GM04503 (cell line): Measurements from ENCODE around the gene GZMH.
A peak's percentile ranks its signal among the peaks of the same experiment; 100 is the strongest.
"Not testable (repeated sequence)": the region's sequence is repeated elsewhere in the genome, so short reads cannot be mapped to it uniquely, and the experiment has no call there.

Source experiments
- DNase-seq: peaks from one replicate; pipeline ENCODE4 v3.0.0-alpha.2; 2012; ENCODE audit warnings: low read depth

Gene GZMH

DNA sequence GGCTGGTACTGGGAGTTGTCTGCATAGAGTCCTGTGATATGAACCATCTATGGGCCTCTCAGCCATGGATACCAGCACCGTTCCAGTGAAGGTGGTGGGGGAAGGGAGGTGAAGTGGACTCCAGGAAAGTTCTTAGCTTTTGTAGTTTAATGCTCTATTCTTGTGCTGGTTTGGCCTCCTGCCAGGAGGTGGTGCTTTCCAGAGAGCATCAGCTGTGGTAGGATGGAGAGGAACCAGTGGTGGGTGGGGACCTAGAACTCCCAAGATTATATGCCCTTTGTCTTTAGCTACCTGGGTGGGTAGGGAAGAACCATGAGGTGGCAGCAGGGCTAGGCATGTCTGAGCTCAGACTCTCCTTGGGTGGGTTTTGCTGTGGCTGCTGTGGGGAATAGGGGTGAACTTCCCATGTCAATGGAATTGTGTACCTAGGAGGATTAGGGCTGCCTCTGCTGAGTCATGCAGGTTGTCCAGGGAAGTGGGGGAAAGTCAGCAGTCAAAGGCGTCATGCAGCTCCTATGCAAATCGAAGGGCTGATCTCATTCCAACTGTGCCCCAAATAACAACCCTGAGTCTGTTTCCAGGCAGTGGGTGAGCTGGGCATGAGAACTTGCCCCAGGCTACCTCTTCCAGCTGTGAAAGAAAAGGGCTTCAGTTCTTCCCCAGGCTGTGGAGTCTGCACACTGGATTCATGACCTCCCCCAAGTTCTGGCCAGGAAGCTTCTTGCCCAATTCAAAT is 14.2 kb downstream of the GZMH start:
- DNase-seq = no peak

DNA sequence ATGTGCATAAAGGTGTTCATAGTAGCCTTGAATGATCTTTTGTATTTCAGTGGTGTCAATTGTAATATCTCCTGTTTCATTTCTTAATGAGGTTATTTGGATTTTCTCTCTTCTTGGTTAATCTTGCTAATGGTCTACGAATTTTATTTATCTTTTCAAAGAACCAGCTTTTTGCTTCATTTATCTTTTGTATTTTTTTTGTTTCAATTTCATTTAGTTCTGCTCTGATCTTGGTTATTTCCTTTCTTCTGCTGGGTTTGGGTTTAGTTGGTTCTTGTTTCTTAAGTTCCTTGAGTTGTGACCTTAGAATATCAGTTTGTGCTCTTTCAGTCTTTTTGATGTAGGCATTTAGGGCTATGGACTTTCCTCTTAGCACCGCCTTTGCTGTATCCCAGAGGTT is 18.5 kb downstream of the GZMH start:
- not testable (repeated sequence) for DNase-seq

DNA sequence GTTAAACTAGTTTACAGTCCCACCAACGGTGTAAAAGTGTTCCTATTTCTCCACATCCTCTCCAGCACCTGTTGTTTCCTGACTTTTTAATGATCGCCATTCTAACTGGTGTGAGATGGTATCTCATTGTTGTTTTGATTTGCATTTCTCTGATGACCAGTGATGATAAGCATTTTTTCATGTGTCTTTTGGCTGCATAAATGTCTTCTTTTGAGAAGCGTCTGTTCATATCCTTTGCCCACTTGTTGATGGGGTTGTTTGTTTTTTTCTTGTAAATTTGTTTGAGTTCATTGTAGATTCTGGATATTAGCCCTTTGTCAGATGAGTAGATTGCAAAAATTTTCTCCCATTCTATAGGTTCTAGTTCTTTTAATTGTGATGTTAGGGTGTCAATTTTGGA is 25.1 kb downstream of the GZMH start:
- DNase-seq = not testable (repeated sequence)

DNA sequence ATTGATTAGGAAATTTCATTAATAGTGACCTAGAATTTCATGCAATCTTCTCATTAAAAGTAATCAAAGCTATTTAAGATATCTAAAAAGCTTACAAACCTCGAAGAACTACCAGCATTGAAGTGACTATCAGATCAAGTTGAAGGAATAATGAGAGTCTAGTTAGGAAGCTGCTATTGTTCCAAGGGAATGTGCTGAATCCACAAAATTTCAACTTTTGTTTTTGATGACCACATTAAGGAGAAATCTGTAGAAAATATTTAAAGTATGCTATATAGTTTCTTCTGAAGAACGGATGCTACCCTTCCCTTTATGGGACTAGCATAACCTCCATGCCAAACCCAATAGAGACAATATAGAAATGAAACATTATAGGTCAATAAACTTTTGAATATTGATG is 30.9 kb downstream of the GZMH start:
- DNase-seq = no peak

DNA sequence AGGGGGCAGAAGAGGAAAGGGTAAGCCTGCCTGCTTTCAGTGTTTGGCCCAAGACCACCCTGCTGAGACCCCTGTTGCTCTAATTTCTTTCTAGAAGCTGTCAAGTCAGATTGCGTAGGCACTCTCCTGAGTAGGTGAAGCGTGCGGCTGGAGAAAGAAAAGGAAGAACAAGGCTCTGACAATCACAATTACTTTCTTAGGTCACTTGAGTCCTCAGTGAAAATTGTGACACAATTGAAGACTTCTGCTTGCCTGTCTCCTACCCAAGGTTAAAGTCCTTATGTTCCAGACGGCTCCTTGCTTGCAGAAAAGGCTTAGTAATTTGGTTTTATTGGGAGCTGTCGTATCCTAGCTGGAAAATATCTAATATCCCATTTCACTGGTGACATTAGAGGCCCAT is 32.7 kb downstream of the GZMH start:
- no peak for DNase-seq

DNA sequence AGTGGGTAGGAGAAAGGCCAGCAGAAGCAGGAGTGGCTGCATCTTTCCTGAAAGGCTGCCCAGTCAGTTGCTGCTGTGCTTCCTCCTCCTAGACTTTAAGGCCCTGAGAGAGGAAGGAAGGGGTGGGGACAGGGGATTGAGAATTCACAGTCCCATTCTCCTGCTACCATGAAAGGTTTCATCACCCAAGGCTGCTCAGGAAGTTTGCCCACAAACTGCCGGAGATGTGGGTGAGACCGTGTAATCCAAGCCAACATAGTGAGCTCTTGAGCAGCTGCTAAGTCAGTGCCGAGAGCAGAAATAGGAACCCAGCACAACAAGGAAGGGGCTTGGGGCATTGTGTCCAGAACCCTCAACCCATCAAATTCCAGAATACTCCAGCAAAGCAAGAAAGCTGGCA is 33.3 kb downstream of the GZMH start, which contains the start of gene CTSG:
Gene CTSG, minus strand, starts transcription at position 69 of the 400 bp plus-strand sequence. Its CDS starts 27 bp downstream, at position 42.
- DNase-seq = no peak

DNA sequence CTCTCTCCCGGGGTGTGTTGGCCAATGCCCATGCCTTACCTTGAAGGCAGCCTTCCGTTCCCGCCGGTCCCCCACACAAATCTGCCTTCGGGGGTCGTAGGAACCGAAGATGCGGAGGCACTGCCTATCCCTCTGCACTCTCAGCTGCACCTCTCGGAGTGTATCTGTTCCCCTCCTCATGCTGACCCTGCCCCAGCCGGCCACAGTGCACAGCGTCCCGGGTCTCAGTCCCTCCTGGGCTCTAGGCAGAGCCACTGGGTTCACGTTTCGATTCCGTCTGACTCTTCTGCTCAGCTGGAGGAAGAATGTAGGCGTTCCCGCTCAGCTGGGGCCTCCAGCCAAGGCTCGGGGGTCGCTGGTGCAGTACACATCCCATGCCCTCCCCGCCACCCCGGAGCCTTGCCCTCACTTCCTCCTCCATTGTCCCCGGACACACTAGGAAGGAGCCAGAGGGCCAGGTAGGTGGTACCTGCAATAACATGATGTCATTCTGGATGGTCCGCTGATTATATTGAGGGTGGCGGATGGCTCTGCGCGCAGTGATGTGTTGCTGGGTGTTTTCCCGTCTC is 35.2 kb downstream of the GZMH start:
- DNase-seq = no peak

DNA sequence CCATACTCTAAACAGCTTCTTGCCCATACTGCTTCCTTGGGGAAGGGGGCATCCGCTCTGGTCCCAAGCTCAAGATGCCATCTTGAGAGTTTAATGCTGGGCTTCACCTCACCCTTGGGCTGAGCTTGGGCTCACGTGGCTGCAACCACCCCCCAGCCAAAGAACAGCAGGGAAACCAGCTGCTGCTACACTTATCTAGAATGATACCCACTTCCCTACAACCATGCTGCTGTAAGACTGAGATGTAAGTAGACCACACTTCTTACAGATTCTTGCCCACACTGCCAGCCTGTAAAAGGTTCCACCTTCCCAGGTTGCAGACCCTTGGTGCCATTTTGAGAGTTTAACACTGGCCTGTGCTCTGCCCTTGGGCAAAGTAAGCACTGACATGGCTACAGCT is 43.2 kb downstream of the GZMH start:
- DNase-seq = no peak

DNA sequence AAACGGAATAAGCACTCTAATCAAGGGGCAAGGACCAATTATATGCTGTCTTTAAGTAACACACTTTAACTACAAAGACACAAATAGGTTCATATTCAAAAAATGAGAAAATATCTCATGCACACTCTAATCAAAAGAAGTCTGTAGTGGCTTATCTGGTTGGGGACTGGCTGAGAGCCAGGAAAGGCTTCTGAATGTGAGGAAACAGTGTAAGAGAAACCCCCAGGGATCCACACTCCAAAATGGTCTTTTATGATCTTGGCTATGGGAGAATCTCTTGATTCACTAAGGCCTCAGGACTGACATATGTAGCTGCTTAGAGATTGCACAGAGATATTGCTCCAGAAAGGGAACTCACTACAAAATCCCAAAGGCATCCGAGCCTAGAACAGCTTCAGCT is 43.7 kb downstream of the GZMH start:
- no peak for DNase-seq

DNA sequence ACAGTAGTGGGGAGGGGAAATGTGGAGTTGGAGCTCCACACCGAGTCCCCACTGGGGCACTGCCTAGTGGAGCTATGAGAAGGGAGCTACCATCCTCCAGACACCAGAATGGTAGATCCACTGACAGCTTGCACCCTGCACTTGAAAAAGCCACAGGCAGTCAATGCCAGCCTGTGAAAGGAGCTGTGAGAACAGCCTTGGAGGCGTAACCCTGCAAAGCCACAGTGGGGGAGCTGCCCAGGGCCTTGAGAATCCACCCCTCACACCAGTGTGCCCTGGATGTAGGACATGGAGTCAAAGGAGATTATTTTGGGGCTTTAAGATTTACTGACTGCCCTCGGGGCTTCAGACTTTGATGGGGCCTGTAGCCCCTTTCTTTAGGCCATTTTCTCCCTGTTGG is 46.0 kb downstream of the GZMH start:
- no peak for DNase-seq

DNA sequence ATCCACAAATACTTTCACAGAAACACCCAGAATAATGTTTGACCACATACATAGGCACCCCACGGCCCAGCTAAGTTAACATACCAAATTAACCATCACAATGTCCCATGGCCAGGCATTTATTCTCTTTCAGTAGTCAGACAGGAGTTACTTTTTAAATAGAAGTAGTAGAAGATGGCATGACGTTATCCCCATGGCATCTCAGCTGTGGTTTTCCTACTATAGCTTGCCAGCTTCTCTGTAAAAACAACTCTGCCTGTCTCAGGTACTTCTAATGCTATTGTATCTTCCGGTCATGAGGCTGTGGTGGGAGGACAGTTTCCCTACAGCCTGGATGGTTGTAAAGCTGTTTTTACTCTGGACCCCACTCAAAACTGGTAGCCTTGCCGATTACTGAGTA is 52.7 kb downstream of the GZMH start:
- DNase-seq = peak; percentile 3
